Testis (tissue), 3 donors: ENCODE results near the gene PEPD. TPM values are rescaled to one million over a fixed set of nuclear protein-coding genes. Genes with fewer than 3 reads are reported as not detected.

Source experiments
- DNase-seq: peaks from one replicate; pipeline ENCODE4 v3.0.0-alpha.2; 2019
- H3K27ac ChIP-seq, 2 donors: fragments of 200-600 bp; sonication (generic); one replicate each; pipeline ENCODE4 v1.5.1; 2019
- H3K27me3 ChIP-seq: fragments of 200-600 bp; sonication (generic); one replicate; pipeline ENCODE4 v1.5.1; 2019
- H3K36me3 ChIP-seq: fragments of 200-600 bp; sonication (generic); one replicate; pipeline ENCODE4 v1.5.1; 2017; ENCODE audit warnings: low read depth; ENCODE audit errors: missing control alignments
- H3K4me1 ChIP-seq: fragments of 200-600 bp; sonication (generic); one replicate; pipeline ENCODE4 v1.5.1; 2019
- H3K4me3 ChIP-seq, 2 donors: fragments of 200-600 bp; sonication (generic); one replicate each; pipeline ENCODE4 v1.5.1; 2017 to 2019
- H3K9me3 ChIP-seq: fragments of 200-600 bp; sonication (generic); one replicate; pipeline ENCODE4 v1.5.1; 2017
- POLR2A ChIP-seq: fragments of 450-650 bp; IDR thresholded peaks from one replicate; pipeline ENCODE4 v1.6.1; 2017; ENCODE audit warnings: antibody characterized with exemption, mild to moderate bottlenecking, moderate library complexity
- WGBS, 2 donors: methylation state at CpG; one replicate each; pipeline ENCODE4 v1.1.5; 2018; 5-methylcytosine and 5-hydroxymethylcytosine counted together
- intact Hi-C: fragments of 100-400 bp; cut with DNase I; formaldehyde crosslinking; loops from one replicate; pipeline ENCODE4 v1.15.1; 2023; ENCODE audit warnings: low total_unique reads
- polyA plus RNA-seq: library from polyadenylated mRNA; stranded (reverse); fragments of 350-450 nt; fragmentation: Illumina TruSeq; extraction: RNeasy Lipid Tissue Mini Kit (QIAGEN cat#74804); gene quantifications from one replicate; pipeline ENCODE4 v1.2.3, GENCODE V29; 2014; ENCODE audit warnings: low read depth, low replicate concordance; ENCODE audit not compliant: insufficient read depth
- total RNA-seq, 2 donors: library from RNA; depleted of rRNA; stranded (reverse); fragments of >200 nt; gene quantifications; one replicate each; pipeline ENCODE4 v1.2.3, GENCODE V29; 2016
- TF ChIP-seq, protein P1 (sequence below), 3 experiments: fragments of 450-650 bp in 2 of 3; fragments of 200-600 bp in 1 of 3; sonication (generic) in 1 of 3; IDR thresholded peaks; one replicate each; pipeline ENCODE4 v1.5.1; 2016 to 2019; ENCODE audit warnings: antibody characterized with exemption in 3 of 3, mild to moderate bottlenecking in 2 of 3, moderate library complexity in 1 of 3

The PEPD gene
- total and polyA plus RNA-seq, 3 donors from 2014 or later, result 51.1 to 87.9 (median 58.0) TPM

DNA sequence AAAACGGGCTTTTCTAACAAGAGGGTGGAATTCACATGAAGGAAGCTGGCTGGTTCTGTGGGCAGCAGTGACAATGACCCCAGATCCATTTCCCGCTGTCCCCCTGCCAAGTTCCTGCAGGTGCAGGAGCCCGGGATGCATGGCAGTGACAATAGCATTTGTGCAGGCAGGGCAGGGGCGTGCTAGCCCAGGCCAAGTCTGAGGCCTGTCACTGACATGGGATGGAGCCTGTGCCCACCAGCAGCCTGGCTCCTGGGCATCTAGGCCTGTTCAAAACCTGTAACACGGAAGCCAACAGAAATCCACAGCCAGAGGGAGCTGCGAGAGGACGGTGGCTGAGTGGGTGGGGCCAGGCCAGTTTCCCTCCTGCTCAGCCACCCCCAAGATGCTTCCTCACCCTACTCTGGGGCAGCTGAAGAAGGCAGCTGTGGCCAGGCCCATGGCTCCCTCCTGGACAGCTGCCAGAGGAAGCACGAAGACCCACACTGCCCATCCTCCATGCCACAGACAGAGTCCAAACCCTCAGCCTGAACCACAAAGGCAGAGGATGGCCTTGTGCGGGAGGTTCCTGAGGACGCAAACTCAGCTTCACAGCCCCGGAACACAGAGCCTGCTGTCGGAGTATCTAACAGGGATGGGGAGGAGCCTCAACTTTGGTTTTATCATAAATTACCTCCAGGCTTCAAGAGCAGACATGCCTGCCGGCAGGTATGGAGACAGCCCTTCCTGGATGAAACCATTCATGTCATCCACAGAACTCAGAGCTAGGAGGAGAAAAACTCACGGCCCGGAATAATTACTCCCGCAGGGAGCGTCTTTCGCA lies 74.0 kb downstream of the PEPD start:
- TF ChIP-seq, protein P1, sequence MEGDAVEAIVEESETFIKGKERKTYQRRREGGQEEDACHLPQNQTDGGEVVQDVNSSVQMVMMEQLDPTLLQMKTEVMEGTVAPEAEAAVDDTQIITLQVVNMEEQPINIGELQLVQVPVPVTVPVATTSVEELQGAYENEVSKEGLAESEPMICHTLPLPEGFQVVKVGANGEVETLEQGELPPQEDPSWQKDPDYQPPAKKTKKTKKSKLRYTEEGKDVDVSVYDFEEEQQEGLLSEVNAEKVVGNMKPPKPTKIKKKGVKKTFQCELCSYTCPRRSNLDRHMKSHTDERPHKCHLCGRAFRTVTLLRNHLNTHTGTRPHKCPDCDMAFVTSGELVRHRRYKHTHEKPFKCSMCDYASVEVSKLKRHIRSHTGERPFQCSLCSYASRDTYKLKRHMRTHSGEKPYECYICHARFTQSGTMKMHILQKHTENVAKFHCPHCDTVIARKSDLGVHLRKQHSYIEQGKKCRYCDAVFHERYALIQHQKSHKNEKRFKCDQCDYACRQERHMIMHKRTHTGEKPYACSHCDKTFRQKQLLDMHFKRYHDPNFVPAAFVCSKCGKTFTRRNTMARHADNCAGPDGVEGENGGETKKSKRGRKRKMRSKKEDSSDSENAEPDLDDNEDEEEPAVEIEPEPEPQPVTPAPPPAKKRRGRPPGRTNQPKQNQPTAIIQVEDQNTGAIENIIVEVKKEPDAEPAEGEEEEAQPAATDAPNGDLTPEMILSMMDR (IDR thresholded peaks at IDR 0.05), result no peak
- TF ChIP-seq POLR2A, result no peak
- no peaks in the 10 kb centered on the region for H3K4me1 ChIP-seq
- 83 to 86% methylated on average over 7 to 18 of the region's 18 CpGs for WGBS, 2 donors
- no peaks in the 10 kb centered on the region for H3K9me3 ChIP-seq
- H3K36me3 ChIP-seq, result no peaks in the 10 kb centered on the region
- no peak overlapping the region for H3K4me3 ChIP-seq
- H3K27ac ChIP-seq, result no peak overlapping the region
- no peaks in the 10 kb centered on the region for H3K27me3 ChIP-seq
- intact Hi-C loops, result no loop called here
- no peak for DNase-seq

DNA sequence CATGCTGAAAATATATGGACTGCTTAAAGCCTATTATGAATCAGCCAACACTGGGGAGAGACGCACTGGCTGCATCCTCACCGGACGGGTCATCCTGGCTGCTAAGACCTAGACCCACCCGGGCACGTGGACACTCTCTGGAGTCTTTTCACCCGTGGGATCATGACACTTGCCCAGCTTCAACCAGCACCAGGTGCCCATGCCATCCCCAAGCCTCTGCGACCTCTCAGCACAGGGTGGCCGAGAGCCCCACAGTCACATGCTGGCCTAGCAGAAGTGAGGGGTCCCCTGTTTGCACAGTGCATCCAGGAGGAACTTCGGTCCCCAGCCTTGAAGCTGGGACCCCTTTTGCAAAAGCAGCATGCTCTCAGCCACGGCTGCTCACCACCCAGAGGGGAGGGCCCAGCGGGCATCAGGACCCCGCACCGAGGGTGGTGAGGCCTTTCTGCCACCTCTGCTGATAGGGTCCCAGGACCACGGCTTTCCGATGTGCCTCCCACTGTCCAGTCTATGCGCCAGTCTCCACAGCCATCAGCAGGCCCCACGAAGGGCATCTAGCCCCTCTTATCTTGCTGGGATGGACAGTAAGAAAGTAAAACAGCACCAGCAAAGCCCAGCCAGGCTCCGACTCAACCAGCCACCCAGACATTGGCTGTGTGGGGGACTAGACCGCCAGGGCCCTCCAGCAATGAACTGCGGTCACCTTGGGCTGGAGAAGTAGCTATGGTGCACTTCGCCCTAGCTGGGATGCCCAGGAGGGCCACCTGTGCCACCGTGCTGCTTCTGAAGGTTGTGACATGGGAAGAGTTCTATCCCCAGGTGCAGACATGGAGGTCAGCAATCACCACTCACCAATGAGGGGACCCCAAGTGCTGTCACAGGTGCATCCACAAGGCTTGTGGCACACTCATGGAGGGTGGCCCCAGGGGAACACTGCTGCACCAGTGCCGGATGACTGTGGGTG lies 75.0 kb downstream of the PEPD start:
- TF ChIP-seq, protein P1 (IDR thresholded peaks at IDR 0.05), result no peak
- no peak for TF ChIP-seq POLR2A
- intact Hi-C loops, result no loop called here
- 92 to 94% methylated on average over 15 to 21 of the region's 23 CpGs for WGBS, 2 donors
- Histone ChIP-seq H3K9me3 (no peaks in the 10 kb centered on the region), H3K36me3 (no peaks in the 10 kb centered on the region), H3K27me3 (no peaks in the 10 kb centered on the region), H3K4me1 (no peaks in the 10 kb centered on the region), H3K4me3 (no peak overlapping the region), H3K27ac (no peak overlapping the region)
- no peak for DNase-seq

DNA sequence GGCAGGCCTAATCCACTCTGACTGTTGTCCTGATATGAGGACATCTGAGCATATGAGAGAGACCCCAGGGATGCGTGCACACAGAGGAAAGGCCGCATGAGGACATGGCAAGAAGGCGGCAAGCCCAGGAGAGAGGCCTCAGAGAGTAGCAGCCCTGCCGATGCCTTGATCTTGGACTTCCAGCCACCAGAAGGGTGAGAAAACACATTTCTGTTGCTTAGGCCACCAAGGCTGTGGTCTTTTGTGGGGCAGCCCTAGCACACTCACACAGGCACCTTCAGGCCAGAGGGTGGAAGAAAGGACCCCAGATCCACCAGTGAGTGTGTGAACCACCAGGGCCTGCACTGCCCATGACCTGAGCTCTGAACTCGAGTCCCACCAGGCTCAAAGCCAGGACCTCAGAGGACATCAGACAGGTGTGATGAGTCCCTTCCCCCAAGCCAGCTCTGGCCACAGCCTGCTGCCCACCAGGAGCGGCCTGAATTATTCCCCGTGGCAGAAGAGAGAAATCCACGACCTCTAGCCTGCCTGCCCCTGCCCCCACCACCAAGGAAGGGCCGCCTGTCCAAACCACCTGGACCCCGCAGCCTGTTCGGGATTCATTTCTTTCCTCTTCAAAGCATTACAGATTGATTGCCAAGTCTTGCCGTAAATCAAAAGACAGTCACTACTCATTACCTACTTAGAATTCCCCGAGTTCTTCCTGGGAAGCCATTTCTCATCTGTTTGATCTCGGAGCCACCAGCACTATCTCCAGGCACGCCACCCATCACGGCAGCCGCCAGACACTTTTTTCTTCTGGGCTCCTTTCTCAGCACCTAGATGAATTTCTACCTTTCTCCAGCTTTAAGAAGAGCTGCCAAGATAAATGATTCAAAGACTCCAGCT lies 75.9 kb downstream of the PEPD start:
- no peak for DNase-seq
- TF ChIP-seq POLR2A, result no peak
- TF ChIP-seq, protein P1 (IDR thresholded peaks at IDR 0.05), result no peak
- 87 to 90% methylated on average over 16 to 17 of the region's 17 CpGs for WGBS, 2 donors

DNA sequence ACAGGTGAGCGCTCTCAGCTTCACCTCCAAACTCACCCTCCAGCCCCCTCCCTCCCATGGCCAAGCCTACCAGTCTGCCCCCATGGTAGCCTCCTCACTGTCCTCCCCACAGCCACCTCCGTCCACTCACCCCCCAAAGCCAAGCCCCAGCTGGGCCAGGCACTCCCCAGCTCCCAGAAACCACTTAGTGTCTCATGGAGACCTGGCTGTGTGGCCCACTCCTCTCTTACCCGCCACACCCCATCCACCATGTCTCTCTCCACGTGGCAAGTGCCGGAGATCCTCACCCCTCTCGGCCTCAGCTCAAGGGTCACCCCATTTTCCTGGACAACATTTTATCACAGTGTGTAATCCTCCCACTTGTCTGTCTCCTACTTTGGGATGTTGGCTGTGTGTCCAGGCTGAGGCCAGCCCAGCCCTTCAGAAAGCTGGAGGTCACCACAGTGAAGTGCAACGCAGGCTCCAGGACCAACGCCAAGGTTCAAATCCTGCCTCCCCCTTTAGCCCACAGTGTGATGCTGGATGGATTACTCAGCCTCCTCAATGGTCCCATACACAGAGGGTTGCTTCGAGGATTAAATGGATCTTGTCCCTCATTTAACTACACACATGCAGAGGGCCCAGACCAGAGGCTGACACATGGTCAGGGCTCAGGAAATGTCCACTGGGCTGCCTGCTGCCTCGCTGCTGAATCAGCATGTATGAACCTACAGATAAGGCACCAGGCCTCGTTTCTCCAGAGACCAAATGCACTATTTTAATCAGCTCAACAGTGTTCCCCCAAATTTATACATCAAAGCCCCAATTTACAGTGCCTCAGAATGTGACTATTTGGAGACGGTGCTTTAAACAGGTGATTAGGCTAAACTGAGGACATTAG lies 76.8 kb downstream of the PEPD start:
- no peaks in the 10 kb centered on the region for H3K9me3 ChIP-seq
- no peak for DNase-seq
- H3K27me3 ChIP-seq, result no peaks in the 10 kb centered on the region
- TF ChIP-seq, protein P1 (IDR thresholded peaks at IDR 0.05), result no peak
- no peak for TF ChIP-seq POLR2A
- 83 to 89% methylated on average over 10 to 12 of the region's 12 CpGs for WGBS, 2 donors
- no peaks in the 10 kb centered on the region for H3K4me1 ChIP-seq
- no peaks in the 10 kb centered on the region for H3K36me3 ChIP-seq
- H3K4me3 ChIP-seq, result no peak overlapping the region
- intact Hi-C loops, result no loop called here
- H3K27ac ChIP-seq, result no peak overlapping the region

More for the DNA sequence above, 75.9 kb downstream of the PEPD start:
- no peaks in the 10 kb centered on the region for H3K4me1 ChIP-seq
- no peaks in the 10 kb centered on the region for H3K9me3 ChIP-seq
- no peaks in the 10 kb centered on the region for H3K27me3 ChIP-seq
- H3K36me3 ChIP-seq, result no peaks in the 10 kb centered on the region
- no peak overlapping the region for H3K27ac ChIP-seq
- intact Hi-C loops, result no loop called here
- no peak overlapping the region for H3K4me3 ChIP-seq
